GM12873 (cell line): ENCODE measurements around the gene MAGI3.

ENCODE experiments used
- TF ChIP-seq, protein P1 (sequence below): IDR thresholded peaks from 2 replicates; pipeline ENCODE4 v1.5.1; 2012; ENCODE audit warnings: low read depth, mild to moderate bottlenecking, moderate library complexity, low read length, control low read depth; ENCODE audit not compliant: insufficient read depth; ENCODE audit errors: missing control alignments

MAGI3 gene

GRCh38 chr1:113488576-113489177 lies 98.4 kb downstream of the MAGI3 start:
- TF ChIP-seq, protein P1, sequence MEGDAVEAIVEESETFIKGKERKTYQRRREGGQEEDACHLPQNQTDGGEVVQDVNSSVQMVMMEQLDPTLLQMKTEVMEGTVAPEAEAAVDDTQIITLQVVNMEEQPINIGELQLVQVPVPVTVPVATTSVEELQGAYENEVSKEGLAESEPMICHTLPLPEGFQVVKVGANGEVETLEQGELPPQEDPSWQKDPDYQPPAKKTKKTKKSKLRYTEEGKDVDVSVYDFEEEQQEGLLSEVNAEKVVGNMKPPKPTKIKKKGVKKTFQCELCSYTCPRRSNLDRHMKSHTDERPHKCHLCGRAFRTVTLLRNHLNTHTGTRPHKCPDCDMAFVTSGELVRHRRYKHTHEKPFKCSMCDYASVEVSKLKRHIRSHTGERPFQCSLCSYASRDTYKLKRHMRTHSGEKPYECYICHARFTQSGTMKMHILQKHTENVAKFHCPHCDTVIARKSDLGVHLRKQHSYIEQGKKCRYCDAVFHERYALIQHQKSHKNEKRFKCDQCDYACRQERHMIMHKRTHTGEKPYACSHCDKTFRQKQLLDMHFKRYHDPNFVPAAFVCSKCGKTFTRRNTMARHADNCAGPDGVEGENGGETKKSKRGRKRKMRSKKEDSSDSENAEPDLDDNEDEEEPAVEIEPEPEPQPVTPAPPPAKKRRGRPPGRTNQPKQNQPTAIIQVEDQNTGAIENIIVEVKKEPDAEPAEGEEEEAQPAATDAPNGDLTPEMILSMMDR: peak; percentile 22

GRCh38 chr1:113490384-113490783 lies 100.1 kb downstream of the MAGI3 start:
- TF ChIP-seq, protein P1: no peak

DNA sequence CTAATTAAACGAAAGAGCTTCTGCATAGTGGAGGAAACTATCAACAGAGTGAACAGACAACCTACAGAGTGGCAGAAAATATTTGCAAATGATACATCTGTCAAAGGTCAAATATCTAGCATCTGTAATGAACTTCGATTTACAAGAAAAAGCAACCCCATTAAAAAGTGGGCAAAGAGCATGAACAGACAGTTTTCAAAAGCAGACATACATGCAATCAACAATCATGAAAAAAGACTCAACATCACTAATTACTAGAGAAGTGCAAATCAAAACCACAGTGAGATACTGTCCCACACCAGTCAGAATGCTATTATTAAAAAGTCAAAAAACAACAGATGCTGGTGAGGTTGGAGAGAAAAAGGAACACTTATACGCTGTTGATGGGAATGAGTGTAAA lies 103.2 kb downstream of the MAGI3 start:
- TF ChIP-seq, protein P1: no peak

DNA sequence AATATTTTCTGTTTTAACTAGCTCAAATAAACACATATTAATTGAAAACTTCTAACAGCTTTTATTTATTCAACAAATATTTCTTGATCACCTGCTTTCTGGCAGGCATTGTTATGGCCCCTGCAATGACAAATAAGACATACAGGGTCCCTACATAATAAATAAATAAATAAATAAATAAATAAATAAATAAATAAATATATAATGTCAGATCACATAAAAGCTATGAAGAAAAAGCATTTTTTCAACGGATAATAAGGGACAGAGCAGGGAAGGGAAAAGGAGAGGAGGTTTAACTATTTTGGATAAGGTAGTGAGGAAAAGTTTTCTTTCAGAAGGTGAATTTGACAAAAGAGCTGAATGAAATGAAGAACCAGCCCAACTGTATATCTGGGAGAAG lies 115.0 kb downstream of the MAGI3 start:
- TF ChIP-seq, protein P1: no peak

GRCh38 chr1:113507552-113508214 lies 117.4 kb downstream of the MAGI3 start:
- TF ChIP-seq, protein P1: no peak

DNA sequence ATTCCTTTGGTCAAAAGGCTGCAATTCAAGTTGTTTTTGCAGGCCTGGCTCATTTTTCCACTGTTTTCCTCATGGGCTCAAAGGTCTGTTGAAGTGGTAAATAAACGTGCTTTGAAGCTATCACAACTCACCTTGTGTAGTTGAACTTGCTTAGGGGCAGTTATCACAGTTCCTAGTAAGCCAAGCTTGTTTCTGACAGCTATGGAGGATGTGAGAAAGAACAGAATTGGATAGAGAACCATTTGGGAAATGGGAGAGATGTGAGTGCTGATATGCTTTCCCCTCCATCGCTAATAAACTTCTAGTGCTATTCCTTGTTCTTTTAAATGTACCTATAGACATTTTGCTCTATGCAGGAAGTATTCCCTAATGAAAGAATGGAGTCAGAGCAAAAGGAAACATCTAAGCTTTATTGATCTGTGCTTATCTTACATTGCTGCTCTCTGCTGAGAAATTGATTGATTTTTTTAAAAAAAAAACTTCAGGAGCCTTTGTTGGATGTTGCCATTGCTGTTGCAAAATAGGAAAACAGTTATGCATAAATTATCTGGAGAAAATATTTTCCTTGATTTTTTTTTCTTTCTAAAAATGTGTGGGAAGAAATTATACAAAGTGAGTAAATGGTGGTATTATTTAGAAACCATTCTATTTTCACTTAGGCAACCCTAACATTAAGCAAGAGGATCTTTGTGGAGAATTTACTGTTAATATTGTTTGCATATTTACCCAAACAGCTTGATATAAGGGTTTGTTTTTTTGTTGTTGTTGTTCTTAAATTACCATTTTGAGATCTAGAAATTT lies 118.2 kb downstream of the MAGI3 start:
- TF ChIP-seq, protein P1: no peak

DNA sequence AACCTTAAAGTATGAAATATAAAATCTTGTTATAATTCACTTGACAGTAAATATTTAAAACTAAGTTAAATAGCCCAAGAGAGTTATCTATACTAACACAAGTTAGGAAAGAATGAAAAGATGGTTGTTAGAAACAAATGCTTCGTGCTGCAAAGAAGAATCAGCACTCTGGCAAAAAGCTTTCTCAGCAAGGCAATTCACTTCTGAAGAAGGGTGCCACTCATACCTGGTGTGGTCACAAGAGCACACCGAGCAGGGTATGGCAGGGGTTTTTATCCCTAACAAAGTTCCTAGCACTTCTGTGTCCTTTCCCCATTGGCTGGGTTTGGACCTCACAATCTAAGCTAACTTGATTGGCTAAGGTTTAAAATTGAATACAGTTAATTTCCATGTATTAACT lies 121.0 kb downstream of the MAGI3 start:
- TF ChIP-seq, protein P1: no peak
